A549 (cell line): ENCODE measurements around the gene PFDN2. TPM values are rescaled to one million over a fixed set of nuclear protein-coding genes. Genes with fewer than 3 reads are reported as not detected.

Source experiments
- ATAC-seq, 2 experiments: fragments of 200-7000 bp in 1 of 2; fragments of >200 bp in 1 of 2; cut with Nextera tagmentation in 1 of 2; cut with Tn5 transposase in 1 of 2; 3 replicates each; pipeline versions ENCODE4 v1.8.0 to v1.9.1; 2018 to 2020; ENCODE audit warnings: mild to moderate bottlenecking in 1 of 2, moderate library complexity in 1 of 2
- CTCF ChIA-PET: fragments of 300-600 bp; sonication (Branson Sonifier 250); formaldehyde crosslinking; extraction: SDS; loops from one replicate; lab custom pipeline; 2021; ENCODE audit warnings: antibody characterized with exemption, inconsistent platforms; lab: Yijun Ruan, JAX
- POLR2A ChIA-PET: fragments of 350-600 bp; formaldehyde crosslinking; extraction: SDS; loops from one replicate; lab custom pipeline; 2021; ENCODE audit warnings: antibody characterized with exemption, inconsistent platforms; lab: Yijun Ruan, JAX
- DNase-seq, 2 experiments: peaks; one replicate each; pipeline versions ENCODE4 v3.0.0 to v3.0.0-alpha.2; 2011 to 2016; ENCODE audit warnings: low read depth in 1 of 2, low spot score in 1 of 2
- FAIRE-seq: peaks from 2 replicates; lab custom pipeline; 2011; peaks lifted over from hg19 to GRCh38; lab: Jason Lieb, UNC
- H3K27ac ChIP-seq, 2 experiments: fragments of >200 bp; sonication (Bioruptor Twin); formaldehyde crosslinking; 3 replicates each; pipeline ENCODE4 v1.5.1; 2016 to 2017
- H3K4me1 ChIP-seq: fragments of >200 bp; sonication (Bioruptor Twin); formaldehyde crosslinking; 3 replicates; pipeline ENCODE4 v1.6.1; 2016
- H3K4me2 ChIP-seq: fragments of >200 bp; sonication (Bioruptor Twin); formaldehyde crosslinking; 3 replicates; pipeline ENCODE4 v1.6.1; 2016
- H3K4me3 ChIP-seq: fragments of >200 bp; sonication (Bioruptor Twin); formaldehyde crosslinking; 3 replicates; pipeline ENCODE4 v1.5.1; 2016
- H3K9me3 ChIP-seq: fragments of >200 bp; sonication (Bioruptor Twin); formaldehyde crosslinking; 3 replicates; pipeline ENCODE4 v1.6.1; 2016
- ATOH8 ChIP-seq: fragments of 250-450 bp; sonication (Bioruptor Pico); IDR thresholded peaks from 2 replicates; pipeline ENCODE4 v1.5.0; 2020; ENCODE audit warnings: low read depth, mild to moderate bottlenecking, moderate library complexity
- BCL3 ChIP-seq: fragments of >200 bp; sonication (Bioruptor Twin); formaldehyde crosslinking; IDR thresholded peaks from 3 replicates; pipeline ENCODE4 v1.6.1; 2016
- BHLHE40 ChIP-seq: IDR thresholded peaks from 2 replicates; pipeline ENCODE4 v1.6.1; 2012; ENCODE audit warnings: low read depth, low read length, inconsistent platforms
- CBX2 ChIP-seq: fragments of 200-600 bp; sonication (generic); IDR thresholded peaks from 2 replicates; pipeline ENCODE4 v1.6.1; 2016; ENCODE audit warnings: low read depth, mild to moderate bottlenecking, borderline replicate concordance
- CEBPB ChIP-seq, 2 experiments: fragments of >200 bp in 1 of 2; sonication (Bioruptor Twin) in 1 of 2; formaldehyde crosslinking in 1 of 2; IDR thresholded peaks; 2 replicates each; pipeline ENCODE4 v1.6.1; 2012 to 2016
- CHD2 ChIP-seq: fragments of 150-350 bp; IDR thresholded peaks from 2 replicates; pipeline ENCODE4 v1.6.1; 2014; ENCODE audit warnings: low read length; ENCODE audit not compliant: partially characterized antibody
- CHD4 ChIP-seq: fragments of 200-600 bp; sonication (generic); IDR thresholded peaks from 2 replicates; pipeline ENCODE4 v1.6.1; 2016; ENCODE audit warnings: antibody characterized with exemption, mild to moderate bottlenecking, borderline replicate concordance
- E2F6 ChIP-seq: IDR thresholded peaks from 2 replicates; pipeline ENCODE4 v1.6.1; 2012; ENCODE audit warnings: low read depth, borderline replicate concordance
- EHMT2 ChIP-seq: fragments of 200-600 bp; sonication (generic); IDR thresholded peaks from 2 replicates; pipeline ENCODE4 v1.6.1; 2016; ENCODE audit warnings: antibody characterized with exemption, low read depth, mild to moderate bottlenecking, moderate library complexity
- ELK1 ChIP-seq: fragments of 150-350 bp; IDR thresholded peaks from 2 replicates; pipeline ENCODE4 v1.6.1; 2014; ENCODE audit warnings: low read depth, mild to moderate bottlenecking, low read length
- EP300 ChIP-seq, 2 experiments: fragments of >200 bp; sonication (Bioruptor Twin); formaldehyde crosslinking; IDR thresholded peaks; 2 replicates in 1 of 2; 3 replicates in 1 of 2; pipeline ENCODE4 v1.6.1; 2016 to 2017
- ESRRA ChIP-seq: fragments of 150-350 bp; IDR thresholded peaks from 2 replicates; pipeline ENCODE4 v1.6.1; 2014; ENCODE audit warnings: mild to moderate bottlenecking, low read length, borderline replicate concordance
- FOSB ChIP-seq: fragments of 250-450 bp; sonication (Bioruptor Pico); IDR thresholded peaks from 2 replicates; pipeline ENCODE4 v1.5.0; 2020; ENCODE audit warnings: mild to moderate bottlenecking, moderate library complexity
- FOSL2 ChIP-seq, 2 experiments: fragments of 450-650 bp in 1 of 2; fragments of >200 bp in 1 of 2; sonication (Bioruptor Twin) in 1 of 2; formaldehyde crosslinking; IDR thresholded peaks; 2 replicates each; pipeline versions ENCODE4 v1.5.0 to v1.6.1; 2016 to 2020; ENCODE audit warnings: mild to moderate bottlenecking in 1 of 2, moderate library complexity in 1 of 2
- HMGXB4 ChIP-seq: fragments of 250-450 bp; sonication (Bioruptor Pico); IDR thresholded peaks from 2 replicates; pipeline ENCODE4 v1.5.0; 2021; ENCODE audit warnings: mild to moderate bottlenecking, moderate library complexity, borderline replicate concordance
- HOXA7 ChIP-seq: fragments of 250-450 bp; sonication (Bioruptor Pico); IDR thresholded peaks from 2 replicates; pipeline ENCODE4 v1.5.0; 2020; ENCODE audit warnings: mild to moderate bottlenecking, moderate library complexity
- HOXB13 ChIP-seq: fragments of 250-450 bp; sonication (Bioruptor Pico); IDR thresholded peaks from 2 replicates; pipeline ENCODE4 v1.5.0; 2020; ENCODE audit warnings: low read depth, mild to moderate bottlenecking, moderate library complexity
- HOXB5 ChIP-seq: fragments of 250-450 bp; sonication (Bioruptor Pico); IDR thresholded peaks from 2 replicates; pipeline ENCODE4 v1.5.0; 2020; ENCODE audit warnings: mild to moderate bottlenecking, moderate library complexity
- JUN ChIP-seq, 2 experiments: fragments of >200 bp; sonication (Bioruptor Twin); formaldehyde crosslinking; IDR thresholded peaks; 2 replicates in 1 of 2; 3 replicates in 1 of 2; pipeline ENCODE4 v1.6.1; 2016 to 2017
- JUNB ChIP-seq: fragments of >200 bp; sonication (Bioruptor Twin); formaldehyde crosslinking; IDR thresholded peaks from 2 replicates; pipeline ENCODE4 v1.6.1; 2016
- KDM1A ChIP-seq: fragments of 200-600 bp; sonication (generic); IDR thresholded peaks from 2 replicates; pipeline ENCODE4 v1.6.1; 2016; ENCODE audit warnings: low read depth, mild to moderate bottlenecking
- KDM5A ChIP-seq: fragments of 200-600 bp; sonication (generic); IDR thresholded peaks from 2 replicates; pipeline ENCODE4 v1.6.1; 2016; ENCODE audit warnings: antibody characterized with exemption, mild to moderate bottlenecking
- MAFK ChIP-seq: fragments of 450-650 bp; IDR thresholded peaks from 2 replicates; pipeline ENCODE4 v1.6.1; 2014; ENCODE audit not compliant: partially characterized antibody
- MAX ChIP-seq: IDR thresholded peaks from 2 replicates; pipeline ENCODE4 v1.6.1; 2012
- MYC ChIP-seq: IDR thresholded peaks from 2 replicates; pipeline ENCODE4 v1.6.1; 2012; ENCODE audit warnings: mild to moderate bottlenecking, inconsistent platforms, low read length, improper control_type of control experiment, borderline replicate concordance
- NFE2L2 ChIP-seq: fragments of 150-350 bp; conservative IDR thresholded peaks from 2 replicates; pipeline ENCODE4 v1.6.1; 2014; ENCODE audit warnings: low read length
- POLR2A ChIP-seq: IDR thresholded peaks from 2 replicates; pipeline ENCODE4 v1.6.1; 2012; ENCODE audit warnings: mild to moderate bottlenecking, low read length
- POLR2AphosphoS2 ChIP-seq: conservative IDR thresholded peaks from 2 replicates; pipeline ENCODE4 v1.6.1; 2012; ENCODE audit warnings: low read length, improper control_type of control experiment, inconsistent platforms
- RAD21 ChIP-seq, 2 experiments: fragments of >200 bp in 1 of 2; sonication (Bioruptor Twin) in 1 of 2; formaldehyde crosslinking in 1 of 2; IDR thresholded peaks in 1 of 2; conservative IDR thresholded peaks in 1 of 2; 2 replicates in 1 of 2; 3 replicates in 1 of 2; pipeline ENCODE4 v1.6.1; 2012 to 2018; ENCODE audit warnings: inconsistent platforms in 1 of 2
- RARB ChIP-seq: fragments of 250-450 bp; sonication (Bioruptor Pico); IDR thresholded peaks from 2 replicates; pipeline ENCODE4 v1.8.0; 2021; ENCODE audit warnings: mild to moderate bottlenecking, moderate library complexity
- RCOR1 ChIP-seq: fragments of 150-350 bp; IDR thresholded peaks from 2 replicates; pipeline ENCODE4 v1.6.1; 2014; ENCODE audit warnings: antibody characterized with exemption, low read length, low read depth
- RNF2 ChIP-seq: fragments of 200-600 bp; sonication (generic); IDR thresholded peaks from 2 replicates; pipeline ENCODE4 v1.6.1; 2016; ENCODE audit warnings: low read depth, mild to moderate bottlenecking, antibody characterized with exemption, moderate library complexity, borderline replicate concordance
- TFCP2L1 ChIP-seq: fragments of 250-450 bp; sonication (Bioruptor Pico); IDR thresholded peaks from 2 replicates; pipeline ENCODE4 v1.5.0; 2021; ENCODE audit warnings: mild to moderate bottlenecking
- TP53 ChIP-seq: fragments of 250-450 bp; sonication (Bioruptor Pico); IDR thresholded peaks from 2 replicates; pipeline ENCODE4 v1.5.0; 2021; ENCODE audit warnings: mild to moderate bottlenecking, moderate library complexity
- ZC3H11A ChIP-seq: fragments of 450-650 bp; IDR thresholded peaks from 2 replicates; pipeline ENCODE4 v1.6.1; 2014; ENCODE audit warnings: antibody characterized with exemption, mild to moderate bottlenecking
- WGBS: methylation state at CpG from one replicate; pipeline ENCODE4 v1.1.6; 2017; ENCODE audit errors: missing lambda C conversion rate; 5-methylcytosine and 5-hydroxymethylcytosine counted together
- polyA plus RNA-seq, 4 experiments: library from polyadenylated mRNA; depleted of rRNA in 3 of 4; stranded (reverse); fragments of >200 nt; fragmentation: RNase III in 1 of 4; extraction: RNeasy Plus Mini Kit Qiagen cat#74134 plus additional on column Dnase treatment in 1 of 4; gene quantifications; 2 replicates in 3 of 4; 3 replicates in 1 of 4; pipeline ENCODE4 v1.2.3, GENCODE V29; 2011 to 2017

The PFDN2 gene
- polyA plus RNA-seq, 2 of the 4 experiments (the other 2 are of a cell fraction), result 179 to 187 TPM

- Histone ChIP-seq H3K27ac (peak overlapping the region; percentile 88), H3K4me3 (no peak overlapping the region), H3K9me3 (no peaks in the 10 kb centered on the region), H3K4me1 (peaks cover 56% of the 10 kb centered on the region), H3K4me2 (peak overlapping the region; percentile 69)
- ATAC-seq (peak; percentile 90 to 91), DNase-seq (peak; percentile 69 to 91), FAIRE-seq (peak; percentile 23)
- CTCF ChIA-PET, result interaction anchor here (1.2 to 12.7 kb wide), 5 partner anchors 9 to 24 kb away, joined by 4 to 167 read pairs (median 6); partner anchors contain the start of gene KLHDC9
- POLR2A ChIA-PET, result interaction anchor here (1.6 kb wide), 1 partner anchor 38 kb away, joined by 3 read pairs; no protein-coding TSS in a partner anchor
- WGBS, result 31% methylated on average over 6 of the region's 8 CpGs
- TF ChIP-seq MAFK, result no peak
- TF ChIP-seq HOXB5 (CRISPR knock-in tag), result no peak
- no peak for TF ChIP-seq ATOH8 (CRISPR knock-in tag)
- no peak for TF ChIP-seq ELK1
- no peak for TF ChIP-seq HOXB13
- TF ChIP-seq MAX, result peak; percentile 66; the same call in 1 of the 2 replicates
- TF ChIP-seq RAD21 (conservative IDR thresholded peaks at IDR 0.05 in 1 of 2, IDR thresholded peaks at IDR 0.05 in 1 of 2), result peak in 1 of 2 experiments; percentile 35; a peak in 2 of 5 replicates
- TF ChIP-seq EP300 (IDR thresholded peaks at IDR 0.05), result peak in 1 of 2 experiments; percentile 12; a peak in 1 of 5 replicates
- TF ChIP-seq HOXA7, result no peak
- TF ChIP-seq CEBPB (IDR thresholded peaks at IDR 0.05), result peak; percentile 80 to 94
- no peak for TF ChIP-seq KDM1A
- no peak for TF ChIP-seq BHLHE40
- TF ChIP-seq RNF2, result no peak
- peak; percentile 73; the same call in 1 of the 2 replicates for TF ChIP-seq FOSL2 (IDR thresholded peaks at IDR 0.05)
- TF ChIP-seq FOSL2 (CRISPR knock-in tag; IDR thresholded peaks at IDR 0.05), result peak; percentile 88
- 0 out of 3 replicates have a peak, but pooled peaks have one; percentile 10 for TF ChIP-seq BCL3
- TF ChIP-seq E2F6, result no peak
- no peak for TF ChIP-seq NFE2L2
- TF ChIP-seq FOSB (CRISPR knock-in tag), result no peak
- TF ChIP-seq RARB, result 0 out of 2 replicates have a peak, but pooled peaks have one; percentile 35
- no peak for TF ChIP-seq TP53 (CRISPR knock-in tag)
- TF ChIP-seq ESRRA, result peak; percentile 6; the same call in 1 of the 2 replicates
- TF ChIP-seq JUN (IDR thresholded peaks at IDR 0.05), result peak; percentile 46 to 71; a peak in 2 of 5 replicates
- TF ChIP-seq RCOR1, result no peak
- TF ChIP-seq MYC, result peak; percentile 58
- no peak for TF ChIP-seq HMGXB4 (CRISPR knock-in tag)
- no peak for TF ChIP-seq ZC3H11A
- TF ChIP-seq EHMT2, result no peak
- TF ChIP-seq TFCP2L1 (CRISPR knock-in tag), result no peak
- peak; percentile 60 for TF ChIP-seq JUNB
- no peak for TF ChIP-seq POLR2AphosphoS2
- no peak for TF ChIP-seq CBX2
- TF ChIP-seq POLR2A, result peak; percentile 16; the same call in 1 of the 2 replicates
- no peak for TF ChIP-seq CHD4
- TF ChIP-seq KDM5A, result no peak
- TF ChIP-seq CHD2, result no peak
These were observed 34.7 kb downstream of the PFDN2 start for GRCh38 chr1:161082996-161083747.
